Activated naive CD8-positive, alpha-beta T cell treated with anti-CD3 and anti-CD28 coated beads for 36 hours (primary cell): ENCODE data around the gene PARL. TPM values are rescaled to one million over a fixed set of nuclear protein-coding genes. Genes with fewer than 3 reads are reported as not detected.

Source experiments
- DNase-seq: peaks from one replicate; pipeline ENCODE4 v3.0.0; 2021
- H3K27ac Mint-ChIP-seq: one replicate; pipeline ENCODE4 v1.8.0; 2022; ENCODE audit warnings: mild to moderate bottlenecking, moderate library complexity, mixed read lengths
- H3K27me3 Mint-ChIP-seq: one replicate; pipeline ENCODE4 v1.8.0; 2022; ENCODE audit warnings: mild to moderate bottlenecking, mixed read lengths
- H3K36me3 Mint-ChIP-seq: one replicate; pipeline ENCODE4 v1.8.0; 2021; ENCODE audit warnings: mild to moderate bottlenecking, mixed read lengths
- H3K4me1 Mint-ChIP-seq: one replicate; pipeline ENCODE4 v1.8.0; 2021; ENCODE audit warnings: mixed read lengths
- H3K4me3 Mint-ChIP-seq: one replicate; pipeline ENCODE4 v1.8.0; 2022; ENCODE audit warnings: mild to moderate bottlenecking, moderate library complexity, mixed read lengths
- H3K9me3 Mint-ChIP-seq: one replicate; pipeline ENCODE4 v1.8.0; 2022; ENCODE audit warnings: mixed read lengths
- total RNA-seq, 2 experiments: library from RNA; stranded (reverse); gene quantifications; one replicate each; pipeline ENCODE4 v1.2.3, GENCODE V29; 2021

Gene PARL
- total RNA-seq, 2 experiments from 2014 or later = 107 to 108 TPM

- Mint-ChIP-seq H3K27ac (no peak overlapping the region), H3K27me3 (no peaks in the 10 kb centered on the region), H3K36me3 (no peaks in the 10 kb centered on the region)
Observed at GRCh38 chr3:183823963-183824362, 60.7 kb downstream of the PARL start.

GRCh38 chr3:183822631-183823030, 62.0 kb downstream of the PARL start:
- Mint-ChIP-seq H3K36me3 (no peaks in the 10 kb centered on the region), H3K27me3 (no peaks in the 10 kb centered on the region), H3K27ac (no peak overlapping the region), H3K4me1 (peaks cover 17% of the 10 kb centered on the region), H3K4me3 (no peak overlapping the region), H3K9me3 (no peaks in the 10 kb centered on the region)
- DNase-seq = no peak

More at GRCh38 chr3:183823963-183824362, 60.7 kb downstream of the PARL start:
- Mint-ChIP-seq H3K4me1 (peaks cover 17% of the 10 kb centered on the region), H3K9me3 (no peaks in the 10 kb centered on the region), H3K4me3 (peak overlapping the region; percentile 75)
- no peak for DNase-seq

- no peak overlapping the region for H3K27ac Mint-ChIP-seq
- no peak overlapping the region for H3K4me3 Mint-ChIP-seq
Observed at GRCh38 chr3:183819831-183820230, 64.8 kb downstream of the PARL start.

GRCh38 chr3:183818706-183819624, 65.7 kb downstream of the PARL start:
- H3K36me3 Mint-ChIP-seq = peaks cover 13% of the 10 kb centered on the region
- no peaks in the 10 kb centered on the region for H3K9me3 Mint-ChIP-seq
- H3K27ac Mint-ChIP-seq = no peak overlapping the region
- H3K4me1 Mint-ChIP-seq = peaks cover 25% of the 10 kb centered on the region
- no peak overlapping the region for H3K4me3 Mint-ChIP-seq
- H3K27me3 Mint-ChIP-seq = no peaks in the 10 kb centered on the region
- no peak for DNase-seq

More at GRCh38 chr3:183819831-183820230, 64.8 kb downstream of the PARL start:
- DNase-seq = no peak
- Mint-ChIP-seq H3K36me3 (peaks cover 13% of the 10 kb centered on the region), H3K4me1 (peaks cover 28% of the 10 kb centered on the region), H3K27me3 (no peaks in the 10 kb centered on the region), H3K9me3 (no peaks in the 10 kb centered on the region)

GRCh38 chr3:183818041-183818620, 66.5 kb downstream of the PARL start:
- Mint-ChIP-seq H3K9me3 (no peaks in the 10 kb centered on the region), H3K4me3 (no peak overlapping the region), H3K27ac (no peak overlapping the region), H3K4me1 (peaks cover 21% of the 10 kb centered on the region), H3K27me3 (no peaks in the 10 kb centered on the region), H3K36me3 (peaks cover 13% of the 10 kb centered on the region)
- DNase-seq = no peak

- Mint-ChIP-seq H3K4me3 (no peak overlapping the region), H3K36me3 (peaks cover 15% of the 10 kb centered on the region), H3K27ac (no peak overlapping the region), H3K4me1 (peaks cover 21% of the 10 kb centered on the region), H3K9me3 (no peaks in the 10 kb centered on the region), H3K27me3 (no peaks in the 10 kb centered on the region)
- DNase-seq = no peak
Observed at GRCh38 chr3:183817639-183818038, 67.0 kb downstream of the PARL start.

- H3K27ac Mint-ChIP-seq = no peak overlapping the region
- no peak for DNase-seq
- no peaks in the 10 kb centered on the region for H3K27me3 Mint-ChIP-seq
- H3K36me3 Mint-ChIP-seq = peaks cover 18% of the 10 kb centered on the region
- H3K4me1 Mint-ChIP-seq = peaks cover 21% of the 10 kb centered on the region
- no peaks in the 10 kb centered on the region for H3K9me3 Mint-ChIP-seq
- no peak overlapping the region for H3K4me3 Mint-ChIP-seq
Observed at GRCh38 chr3:183816681-183817510, 67.8 kb downstream of the PARL start.

- Mint-ChIP-seq H3K9me3 (no peaks in the 10 kb centered on the region), H3K4me1 (peaks cover 21% of the 10 kb centered on the region), H3K27me3 (no peaks in the 10 kb centered on the region), H3K27ac (peak overlapping the region; percentile 57), H3K36me3 (peaks cover 18% of the 10 kb centered on the region), H3K4me3 (peak overlapping the region; percentile 32)
- DNase-seq = no peak
Observed at GRCh38 chr3:183815951-183816475, 68.7 kb downstream of the PARL start.

GRCh38 chr3:183815563-183815940, 69.1 kb downstream of the PARL start:
- H3K4me1 Mint-ChIP-seq = peaks cover 21% of the 10 kb centered on the region
- no peaks in the 10 kb centered on the region for H3K27me3 Mint-ChIP-seq
- no peaks in the 10 kb centered on the region for H3K9me3 Mint-ChIP-seq
- peak overlapping the region; percentile 57 for H3K27ac Mint-ChIP-seq
- H3K36me3 Mint-ChIP-seq = peaks cover 18% of the 10 kb centered on the region
- peak overlapping the region; percentile 32 for H3K4me3 Mint-ChIP-seq
- DNase-seq = peak; percentile 14

GRCh38 chr3:183814240-183814639, 70.4 kb downstream of the PARL start:
- Mint-ChIP-seq H3K9me3 (no peaks in the 10 kb centered on the region), H3K27me3 (no peaks in the 10 kb centered on the region), H3K4me1 (peaks cover 21% of the 10 kb centered on the region), H3K27ac (no peak overlapping the region), H3K4me3 (no peak overlapping the region), H3K36me3 (peaks cover 18% of the 10 kb centered on the region)
- DNase-seq = no peak

- Mint-ChIP-seq H3K4me3 (no peak overlapping the region), H3K36me3 (peaks cover 19% of the 10 kb centered on the region), H3K9me3 (no peaks in the 10 kb centered on the region), H3K27ac (no peak overlapping the region), H3K4me1 (peaks cover 21% of the 10 kb centered on the region), H3K27me3 (no peaks in the 10 kb centered on the region)
- DNase-seq = no peak
Observed at GRCh38 chr3:183812761-183813445, 71.8 kb downstream of the PARL start.

GRCh38 chr3:183811638-183812037, 73.0 kb downstream of the PARL start:
- DNase-seq = no peak
- Mint-ChIP-seq H3K27me3 (no peaks in the 10 kb centered on the region), H3K36me3 (peaks cover 19% of the 10 kb centered on the region), H3K9me3 (no peaks in the 10 kb centered on the region), H3K4me3 (no peak overlapping the region), H3K4me1 (peaks cover 20% of the 10 kb centered on the region), H3K27ac (no peak overlapping the region)

- no peak for DNase-seq
- no peaks in the 10 kb centered on the region for H3K27me3 Mint-ChIP-seq
- no peak overlapping the region for H3K4me3 Mint-ChIP-seq
- no peaks in the 10 kb centered on the region for H3K9me3 Mint-ChIP-seq
- no peak overlapping the region for H3K27ac Mint-ChIP-seq
- H3K36me3 Mint-ChIP-seq = peaks cover 17% of the 10 kb centered on the region
- H3K4me1 Mint-ChIP-seq = peaks cover 13% of the 10 kb centered on the region
Observed at GRCh38 chr3:183810643-183811594, 73.8 kb downstream of the PARL start.
